IMR-90 (cell line): ENCODE measurements around the gene SLITRK3.

ENCODE experiments used
- POLR2A ChIP-seq: IDR thresholded peaks from 2 replicates; pipeline ENCODE4 v1.6.1; 2012; ENCODE audit warnings: mild to moderate bottlenecking, low read depth, low read length
- TF ChIP-seq, protein P1 (sequence below): conservative IDR thresholded peaks from 2 replicates; pipeline ENCODE4 v1.5.1; 2012; ENCODE audit warnings: mild to moderate bottlenecking, low read depth, low read length, improper control_type of control experiment

DNA sequence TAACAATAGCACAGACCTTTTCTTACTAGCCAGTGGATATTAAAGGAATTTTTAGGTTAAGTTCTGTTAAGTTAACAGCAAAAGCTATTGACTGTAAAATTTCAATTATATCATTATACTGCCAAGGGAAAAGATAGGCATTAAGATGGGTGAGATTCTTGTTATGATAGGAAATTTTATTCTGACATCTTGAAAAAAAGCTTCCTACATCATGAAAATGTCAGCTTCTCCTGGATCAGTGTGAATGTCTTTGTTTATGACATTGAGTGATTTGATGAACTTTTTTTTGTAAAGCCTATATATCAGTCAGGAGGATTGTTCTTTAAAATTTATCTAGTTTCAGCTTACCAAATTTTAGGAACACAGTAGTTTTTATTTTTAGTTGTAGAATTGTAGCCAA is 47.4 kb upstream of the SLITRK3 start:
- TF ChIP-seq, protein P1, sequence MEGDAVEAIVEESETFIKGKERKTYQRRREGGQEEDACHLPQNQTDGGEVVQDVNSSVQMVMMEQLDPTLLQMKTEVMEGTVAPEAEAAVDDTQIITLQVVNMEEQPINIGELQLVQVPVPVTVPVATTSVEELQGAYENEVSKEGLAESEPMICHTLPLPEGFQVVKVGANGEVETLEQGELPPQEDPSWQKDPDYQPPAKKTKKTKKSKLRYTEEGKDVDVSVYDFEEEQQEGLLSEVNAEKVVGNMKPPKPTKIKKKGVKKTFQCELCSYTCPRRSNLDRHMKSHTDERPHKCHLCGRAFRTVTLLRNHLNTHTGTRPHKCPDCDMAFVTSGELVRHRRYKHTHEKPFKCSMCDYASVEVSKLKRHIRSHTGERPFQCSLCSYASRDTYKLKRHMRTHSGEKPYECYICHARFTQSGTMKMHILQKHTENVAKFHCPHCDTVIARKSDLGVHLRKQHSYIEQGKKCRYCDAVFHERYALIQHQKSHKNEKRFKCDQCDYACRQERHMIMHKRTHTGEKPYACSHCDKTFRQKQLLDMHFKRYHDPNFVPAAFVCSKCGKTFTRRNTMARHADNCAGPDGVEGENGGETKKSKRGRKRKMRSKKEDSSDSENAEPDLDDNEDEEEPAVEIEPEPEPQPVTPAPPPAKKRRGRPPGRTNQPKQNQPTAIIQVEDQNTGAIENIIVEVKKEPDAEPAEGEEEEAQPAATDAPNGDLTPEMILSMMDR: no peak
- no peak for TF ChIP-seq POLR2A
